Amniotic stem cell (primary cell): ENCODE measurements around the gene COPA.
"Not testable (repeated sequence)": the region's sequence is repeated elsewhere in the genome, so short reads cannot be mapped to it uniquely, and the experiment has no call there.

Experiments
- DNase-seq: peaks from one replicate; lab custom pipeline; 2025; lab: John Stamatoyannopoulos, UW

COPA gene

DNA sequence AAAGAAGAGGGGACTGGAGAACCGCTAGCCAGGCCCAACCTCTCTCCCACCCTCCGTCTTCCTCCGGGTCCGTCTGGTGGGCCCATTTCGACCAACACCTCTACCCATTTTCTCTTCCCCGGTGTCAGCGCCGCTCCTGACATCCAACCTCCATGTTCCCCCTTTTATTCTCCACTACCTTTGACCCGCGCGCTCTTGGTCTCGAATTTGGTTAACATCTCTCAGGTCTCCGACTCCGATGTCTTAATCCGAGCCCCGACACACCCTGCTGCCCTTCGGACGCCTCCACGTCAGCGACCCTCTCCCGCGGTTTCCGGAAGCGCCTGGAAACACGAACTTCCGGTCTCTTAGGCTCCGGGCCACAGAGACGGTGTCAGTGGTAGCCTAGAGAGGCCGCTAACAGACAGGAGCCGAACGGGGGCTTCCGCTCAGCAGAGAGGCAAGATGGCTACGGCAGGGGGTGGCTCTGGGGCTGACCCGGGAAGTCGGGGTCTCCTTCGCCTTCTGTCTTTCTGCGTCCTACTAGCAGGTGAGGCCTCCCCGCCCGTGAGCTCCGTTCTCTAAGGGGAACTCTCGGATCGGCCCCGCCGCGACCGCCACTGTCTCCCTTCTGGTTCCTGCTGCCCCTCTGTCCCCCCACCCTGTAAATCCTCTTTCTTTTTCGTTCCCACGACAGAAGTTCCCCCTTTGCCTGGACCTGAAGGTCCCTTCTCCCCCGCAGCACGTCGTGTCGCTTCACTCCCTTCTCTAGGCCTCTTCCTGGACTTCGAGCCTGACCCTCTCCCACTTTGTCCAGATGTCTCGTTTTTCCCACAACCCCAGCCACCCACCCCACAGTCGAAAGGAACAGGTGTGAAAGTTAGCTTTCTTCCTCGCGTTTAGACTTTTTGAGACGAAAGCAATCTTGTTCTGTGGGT, at the start of gene COPA, which contains the start of gene NCSTN:
COPA (minus strand) TSS at position 298 of the 917 bp plus-strand sequence; CDS start at position 218, 80 bp downstream.
NCSTN (plus strand) TSS at position 431 of the 917 bp plus-strand sequence; CDS start at position 445, 14 bp downstream.
- DNase-seq = peak; percentile 94

DNA sequence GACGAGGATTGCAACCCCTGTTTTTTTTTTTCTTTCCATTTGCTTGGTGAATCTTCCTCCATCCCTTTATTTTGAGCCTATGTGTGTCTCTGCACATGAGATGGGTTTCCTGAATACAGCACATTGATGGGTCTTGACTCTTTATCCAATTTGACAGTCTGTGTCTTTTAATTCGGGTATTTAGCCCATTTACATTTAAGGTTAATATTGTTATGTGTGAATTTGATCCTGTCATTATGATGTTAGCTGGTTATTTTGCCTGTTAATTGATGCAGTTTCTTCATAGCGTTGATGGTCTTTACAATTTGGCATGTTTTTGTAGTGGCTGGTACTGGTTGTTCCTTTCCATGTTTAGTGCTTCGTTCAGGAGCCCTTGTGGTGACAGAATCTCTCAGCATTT, 45.4 kb upstream of the COPA start:
- DNase-seq = not testable (repeated sequence)

DNA sequence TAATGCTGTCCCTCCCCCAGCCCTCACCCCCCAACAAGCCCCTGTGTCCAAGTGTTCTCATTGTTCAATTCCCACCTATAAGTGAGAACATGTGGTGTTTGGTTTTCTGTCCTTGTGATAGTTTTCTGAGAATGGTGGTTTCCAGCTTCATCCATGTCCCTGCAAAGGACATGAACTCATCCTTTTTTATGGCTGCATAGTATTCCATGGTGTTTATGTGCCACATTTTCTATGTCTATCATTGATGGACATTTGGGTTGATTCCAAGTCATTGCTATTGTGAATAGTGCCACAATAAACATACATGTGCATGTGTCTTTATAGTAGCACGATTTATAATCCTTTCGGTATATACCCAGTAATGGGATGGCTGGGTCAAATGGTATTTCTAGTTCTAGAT, 41.8 kb upstream of the COPA start:
- not testable (repeated sequence) for DNase-seq

- no peak for DNase-seq
These were observed 34.6 kb upstream of the COPA start for GRCh38 chr1:160377585-160378206.

GRCh38 chr1:160376525-160377131, 33.6 kb upstream of the COPA start:
- DNase-seq = peak; percentile 19

DNA sequence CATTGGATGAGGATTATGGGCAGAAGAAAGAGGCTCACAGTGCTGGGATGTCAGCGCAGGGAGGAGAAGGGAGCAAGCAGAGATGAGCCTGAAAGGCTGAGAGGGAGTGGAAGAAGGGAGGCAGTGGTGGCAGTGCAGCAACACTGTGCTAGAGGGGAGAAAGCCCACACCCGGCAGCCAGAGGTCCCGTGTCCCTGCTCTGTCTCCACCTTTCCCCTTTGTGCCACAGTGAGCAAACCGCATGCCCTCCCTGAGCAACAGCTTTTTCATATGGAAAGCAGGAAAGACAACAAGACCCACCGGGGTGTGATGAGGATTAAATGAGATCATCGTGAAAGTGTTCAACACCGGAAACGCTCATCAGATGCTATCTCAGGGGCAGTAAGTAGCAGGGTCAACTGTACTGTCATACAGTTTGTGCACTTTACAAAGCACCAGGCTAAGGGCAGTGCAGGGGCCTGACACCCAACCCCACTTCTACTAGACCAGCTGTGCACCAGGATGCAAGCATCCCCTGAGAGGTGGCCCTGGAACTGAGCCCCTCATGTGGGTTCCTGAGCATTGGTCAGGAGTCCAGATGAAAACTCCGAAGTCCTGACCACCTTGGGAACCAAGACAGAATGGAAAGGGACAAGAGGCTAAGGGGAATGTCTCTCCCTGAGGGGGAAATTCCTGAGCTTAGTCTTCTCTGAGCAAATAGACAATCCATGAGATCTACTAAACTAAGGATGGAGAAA, 32.9 kb upstream of the COPA start:
- no peak for DNase-seq

GRCh38 chr1:160374306-160375110, 31.5 kb upstream of the COPA start:
- no peak for DNase-seq

GRCh38 chr1:160373696-160374095, 30.6 kb upstream of the COPA start:
- DNase-seq = no peak

DNA sequence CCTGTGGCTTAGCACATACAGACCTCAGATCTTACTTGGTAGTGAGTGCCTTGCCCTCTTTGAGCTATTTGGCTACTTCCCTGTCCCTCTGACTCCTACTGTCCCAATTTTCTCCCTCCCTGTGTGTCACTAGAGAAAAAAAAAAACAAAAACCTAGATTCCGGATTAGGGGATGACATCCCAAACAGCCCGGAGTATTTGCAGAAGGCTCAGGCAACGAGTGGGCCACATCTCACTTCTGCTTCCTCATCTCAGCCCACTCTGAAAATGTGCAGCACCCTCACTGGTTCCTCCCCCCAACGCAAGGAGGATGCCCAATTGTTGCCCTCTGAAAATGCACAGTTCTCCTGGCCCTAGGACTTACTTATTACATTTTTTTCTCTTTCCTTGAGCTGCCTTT, 28.7 kb upstream of the COPA start:
- no peak for DNase-seq

DNA sequence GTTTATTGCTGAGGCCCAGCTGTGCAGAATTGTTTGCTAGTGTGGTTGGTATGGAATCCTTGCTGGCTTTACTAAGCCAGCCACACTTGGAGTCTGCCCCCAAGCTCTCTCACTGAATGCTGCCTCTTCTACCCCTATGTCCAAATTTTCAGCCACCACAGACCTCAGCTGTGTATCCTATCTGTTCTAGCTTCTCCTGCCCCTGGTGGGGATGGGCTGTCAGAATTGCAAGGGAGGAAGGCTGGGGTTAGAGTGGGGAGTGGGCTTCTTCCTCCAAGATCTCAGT, 28.2 kb upstream of the COPA start:
- no peak for DNase-seq

DNA sequence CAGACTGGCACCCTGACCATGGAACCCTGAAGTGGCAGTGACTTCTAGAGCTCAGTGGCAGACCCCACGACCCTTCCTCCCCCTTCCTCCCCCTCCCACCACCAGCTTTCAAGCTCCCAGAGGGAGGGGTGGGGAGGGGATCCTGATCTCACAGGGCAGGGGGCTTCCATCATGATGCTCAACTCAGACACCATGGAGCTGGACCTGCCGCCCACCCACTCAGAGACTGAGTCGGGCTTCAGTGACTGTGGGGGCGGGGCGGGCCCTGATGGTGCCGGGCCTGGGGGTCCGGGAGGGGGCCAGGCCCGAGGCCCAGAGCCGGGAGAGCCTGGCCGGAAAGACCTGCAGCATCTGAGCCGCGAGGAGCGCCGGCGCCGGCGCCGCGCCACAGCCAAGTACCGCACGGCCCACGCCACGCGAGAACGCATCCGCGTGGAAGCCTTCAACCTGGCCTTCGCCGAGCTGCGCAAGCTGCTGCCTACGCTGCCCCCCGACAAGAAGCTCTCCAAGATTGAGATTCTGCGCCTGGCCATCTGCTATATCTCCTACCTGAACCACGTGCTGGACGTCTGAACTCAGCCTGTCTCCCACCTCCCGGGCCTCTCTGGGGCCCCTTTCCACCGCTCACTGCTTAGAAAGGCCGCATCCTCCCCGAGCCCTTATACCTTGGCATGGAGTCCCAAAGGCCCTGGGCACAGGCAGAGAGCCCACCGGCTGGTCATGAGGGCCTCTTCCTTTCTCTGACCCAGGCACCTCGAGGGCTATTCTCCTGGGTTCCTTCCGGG, 27.7 kb upstream of the COPA start:
- DNase-seq = no peak

- no peak for DNase-seq
These were observed 26.0 kb upstream of the COPA start for GRCh38 chr1:160369087-160369486.

- no peak for DNase-seq
These were observed 25.2 kb upstream of the COPA start for GRCh38 chr1:160367934-160368923.

GRCh38 chr1:160367516-160367900, 24.5 kb upstream of the COPA start:
- DNase-seq = no peak

DNA sequence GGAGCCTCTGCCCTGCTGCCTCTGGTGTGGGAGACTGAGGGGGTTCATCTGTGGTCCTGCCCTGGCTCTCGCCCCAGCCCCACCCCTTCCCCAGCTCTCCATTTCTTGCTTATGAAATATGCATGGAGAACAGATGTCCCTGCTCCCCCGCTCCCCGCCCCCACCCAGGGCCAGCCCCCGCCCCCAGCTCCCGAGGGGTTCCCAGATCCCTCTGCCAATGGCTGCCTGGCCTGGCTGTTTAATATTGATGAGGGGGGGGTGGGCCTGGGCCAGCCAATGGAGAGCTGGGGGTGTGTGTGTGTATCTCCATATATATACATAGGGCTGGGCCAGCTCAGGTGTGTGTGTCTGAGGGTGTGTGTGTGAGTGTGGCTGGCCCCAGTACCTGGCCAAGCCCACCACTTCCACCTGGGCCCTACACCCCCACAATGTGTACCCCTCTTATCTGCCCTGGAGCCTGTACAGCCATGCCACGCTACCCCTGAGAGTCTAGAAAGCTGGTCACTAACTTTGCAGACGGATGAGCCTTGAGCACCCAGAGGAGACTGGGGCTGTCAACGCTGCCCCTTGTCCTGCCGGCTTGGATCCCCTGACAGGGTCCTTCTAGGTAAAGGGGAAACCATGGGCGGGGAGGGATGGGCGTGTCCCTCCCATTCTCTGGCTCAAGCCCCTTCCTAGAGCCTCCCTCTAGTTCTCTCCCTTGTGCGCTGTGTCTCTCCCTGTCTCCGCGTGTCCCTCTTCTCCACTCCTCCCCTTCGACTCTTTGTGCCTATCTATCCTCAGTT, 23.9 kb upstream of the COPA start, which contains the start of gene NHLH1:
NHLH1 (plus strand) TSS at position 341 of the 785 bp plus-strand sequence. CDS start 3,661 bp downstream, outside the sequence.
- DNase-seq = no peak

DNA sequence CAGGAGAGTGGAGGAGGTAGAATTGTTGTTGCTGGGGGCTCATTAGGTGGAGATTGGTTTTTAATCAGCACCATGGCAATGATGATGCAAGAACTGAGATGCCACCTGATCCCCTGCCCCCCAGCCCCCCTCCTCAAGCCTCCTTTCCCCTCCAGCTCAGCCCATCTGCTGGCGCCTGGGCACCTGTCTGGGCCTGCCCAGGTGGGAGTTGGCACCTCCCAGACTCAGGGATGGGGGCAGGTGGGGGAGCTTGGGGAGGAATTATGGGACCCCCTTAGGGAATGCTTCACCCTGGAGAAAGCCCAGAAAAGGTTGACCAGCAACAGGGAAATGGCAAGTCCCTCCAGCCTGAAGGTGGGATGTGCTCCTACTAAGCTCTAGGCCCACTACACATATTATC, 22.3 kb upstream of the COPA start:
- no peak for DNase-seq

- no peak for DNase-seq
These were observed 21.1 kb upstream of the COPA start for GRCh38 chr1:160363951-160364735.

- no peak for DNase-seq
These were observed 20.0 kb upstream of the COPA start for GRCh38 chr1:160363010-160363409.
